Peyer's patch (tissue), 4 donors: ENCODE measurements around the gene AKR7A3. TPM values are rescaled to one million over a fixed set of nuclear protein-coding genes. Genes with fewer than 3 reads are reported as not detected.
A peak's percentile ranks its signal among the peaks of the same experiment; 100 is the strongest.

Experiments used
- DNase-seq, 3 donors: peaks; one replicate each; pipeline ENCODE4 v3.0.0-alpha.2; 2017 to 2019
- H3K27ac ChIP-seq, 4 donors: fragments of 200-600 bp; sonication (generic); one replicate each; pipeline ENCODE4 v1.5.1; 2016 to 2019
- H3K27me3 ChIP-seq, 2 donors: fragments of 200-600 bp; sonication (generic); one replicate each; pipeline ENCODE4 v1.5.1; 2019
- H3K36me3 ChIP-seq, 3 donors: fragments of 200-600 bp; sonication (generic); one replicate each; pipeline ENCODE4 v1.5.1; 2016 to 2019
- H3K4me1 ChIP-seq, 4 donors: fragments of 200-600 bp; sonication (generic); one replicate each; pipeline ENCODE4 v1.5.1; 2016 to 2019
- H3K4me3 ChIP-seq, 4 donors: fragments of 200-600 bp; sonication (generic); 1 replicate in 3 of 4; 2 replicates in 1 of 4; pipeline ENCODE4 v1.5.1; 2016 to 2019; ENCODE audit warnings: mild to moderate bottlenecking in 1 of 4
- H3K9me3 ChIP-seq, 4 donors: fragments of 200-600 bp; sonication (generic); one replicate each; pipeline ENCODE4 v1.5.1; 2016 to 2019; ENCODE audit warnings: mild to moderate bottlenecking in 1 of 4
- CTCF ChIP-seq, 6 experiments: fragments of 450-650 bp in 4 of 6; fragments of 200-600 bp in 2 of 6; sonication (generic) in 1 of 6; IDR thresholded peaks; one replicate each; pipeline ENCODE4 v1.5.1; 2017 to 2019; ENCODE audit warnings: antibody characterized with exemption in 6 of 6, mild to moderate bottlenecking in 3 of 6, moderate library complexity in 1 of 6
- POLR2A ChIP-seq, 2 donors: fragments of 450-650 bp; IDR thresholded peaks; one replicate each; pipeline ENCODE4 v1.5.1; 2017; ENCODE audit warnings: antibody characterized with exemption in 2 of 2, mild to moderate bottlenecking in 2 of 2, moderate library complexity in 2 of 2
- total RNA-seq, 4 donors: library from RNA; depleted of rRNA; stranded (reverse); fragments of >200 nt; gene quantifications; one replicate each; pipeline ENCODE4 v1.1.0, GENCODE V29; 2016

The AKR7A3 gene
- total RNA-seq, 4 donors from 2014 or later: 60.2 to 574 (median 416) TPM

- no peaks in the 10 kb centered on the region for H3K4me1 ChIP-seq
- no peak overlapping the region for H3K4me3 ChIP-seq
- peaks cover 0 to 54% (median 0%) of the 10 kb centered on the region in 3 donors for H3K36me3 ChIP-seq
- no peaks in the 10 kb centered on the region for H3K9me3 ChIP-seq
- no peaks in the 10 kb centered on the region for H3K27me3 ChIP-seq
- TF ChIP-seq CTCF (IDR thresholded peaks at IDR 0.05) (no peak), POLR2A (IDR thresholded peaks at IDR 0.05) (no peak)
- no peak for DNase-seq
- H3K27ac ChIP-seq: no peak overlapping the region
These were observed 36.1 kb upstream of the AKR7A3 start for GRCh38 chr1:19324665-19324990.

GRCh38 chr1:19323987-19324664, 35.6 kb upstream of the AKR7A3 start:
- Histone ChIP-seq H3K27ac (no peak overlapping the region), H3K27me3 (no peaks in the 10 kb centered on the region), H3K4me3 (no peak overlapping the region), H3K4me1 (no peaks in the 10 kb centered on the region), H3K9me3 (no peaks in the 10 kb centered on the region), H3K36me3 (peaks cover 0 to 55% (median 0%) of the 10 kb centered on the region in 3 donors)
- TF ChIP-seq POLR2A (IDR thresholded peaks at IDR 0.05) (no peak), CTCF (IDR thresholded peaks at IDR 0.05) (no peak)
- no peak for DNase-seq

- no peaks in the 10 kb centered on the region for H3K9me3 ChIP-seq
- H3K27me3 ChIP-seq: no peaks in the 10 kb centered on the region
- H3K27ac ChIP-seq: no peak overlapping the region
- peaks cover 0 to 53% (median 0%) of the 10 kb centered on the region in 3 donors for H3K36me3 ChIP-seq
- no peak for DNase-seq
- H3K4me3 ChIP-seq: no peak overlapping the region
- TF ChIP-seq POLR2A (IDR thresholded peaks at IDR 0.05) (no peak), CTCF (IDR thresholded peaks at IDR 0.05) (no peak)
- H3K4me1 ChIP-seq: peaks cover 0 to under 1% (median 0%) of the 10 kb centered on the region in 4 donors
These were observed 33.9 kb upstream of the AKR7A3 start for GRCh38 chr1:19322481-19322880.

- Histone ChIP-seq H3K36me3 (peaks cover 0 to 39% (median 0%) of the 10 kb centered on the region in 3 donors), H3K9me3 (no peaks in the 10 kb centered on the region), H3K27ac (no peak overlapping the region), H3K4me3 (no peak overlapping the region), H3K27me3 (no peaks in the 10 kb centered on the region), H3K4me1 (peaks cover 0 to 8% (median under 1%) of the 10 kb centered on the region in 4 donors)
- TF ChIP-seq POLR2A (IDR thresholded peaks at IDR 0.05) (no peak), CTCF (IDR thresholded peaks at IDR 0.05) (no peak)
- peak in 1 of 3 donors; percentile 3 for DNase-seq
These were observed 32.5 kb upstream of the AKR7A3 start for GRCh38 chr1:19321071-19321470.

GRCh38 chr1:19319196-19319595, 30.6 kb upstream of the AKR7A3 start:
- no peak for DNase-seq
- Histone ChIP-seq H3K27me3 (no peaks in the 10 kb centered on the region), H3K27ac (no peak overlapping the region), H3K4me1 (peaks cover 0 to 19% (median 11%) of the 10 kb centered on the region in 4 donors), H3K36me3 (peaks cover 0 to 20% (median 0%) of the 10 kb centered on the region in 3 donors), H3K4me3 (no peak overlapping the region), H3K9me3 (no peaks in the 10 kb centered on the region)
- no peak for TF ChIP-seq POLR2A (IDR thresholded peaks at IDR 0.05)
- no peak for TF ChIP-seq CTCF (IDR thresholded peaks at IDR 0.05)
